WTC11 (cell line): ENCODE data around the gene ANO4.
"Not testable (repeated sequence)": the region's sequence is repeated elsewhere in the genome, so short reads cannot be mapped to it uniquely, and the experiment has no call there.

Source experiments
- ARID4B ChIP-seq: sonication (generic); formaldehyde crosslinking; IDR thresholded peaks from 2 replicates; pipeline ENCODE4 v1.8.0; 2023; ENCODE audit warnings: missing genetic modification reagents, mild to moderate bottlenecking, borderline replicate concordance
- ATF1 ChIP-seq: sonication (generic); formaldehyde crosslinking; IDR thresholded peaks from 2 replicates; pipeline ENCODE4 v1.8.1; 2023; ENCODE audit warnings: mild to moderate bottlenecking, moderate library complexity, missing genetic modification reagents
- ATF3 ChIP-seq: sonication (generic); formaldehyde crosslinking; conservative IDR thresholded peaks from 2 replicates; pipeline ENCODE4 v1.8.1; 2022; ENCODE audit warnings: mild to moderate bottlenecking, missing genetic modification reagents
- CREM ChIP-seq: sonication (generic); formaldehyde crosslinking; IDR thresholded peaks from 2 replicates; pipeline ENCODE4 v1.8.1; 2022; ENCODE audit warnings: mild to moderate bottlenecking, missing genetic modification reagents, moderate library complexity
- CTCF ChIP-seq: fragments of 200-600 bp; IDR thresholded peaks from 2 replicates; pipeline ENCODE4 v1.8.0; 2022; ENCODE audit warnings: antibody characterized with exemption
- JUN ChIP-seq: sonication (generic); formaldehyde crosslinking; IDR thresholded peaks from 2 replicates; pipeline ENCODE4 v1.8.0; 2023; ENCODE audit warnings: mild to moderate bottlenecking, missing genetic modification reagents
- MAX ChIP-seq: sonication (generic); formaldehyde crosslinking; IDR thresholded peaks from 2 replicates; pipeline ENCODE4 v1.8.0; 2022; ENCODE audit warnings: mild to moderate bottlenecking, missing genetic modification reagents
- NR2C2 ChIP-seq: sonication (generic); formaldehyde crosslinking; IDR thresholded peaks from 2 replicates; pipeline ENCODE4 v1.8.0; 2022; ENCODE audit warnings: mild to moderate bottlenecking, missing genetic modification reagents
- SP1 ChIP-seq: sonication (generic); formaldehyde crosslinking; conservative IDR thresholded peaks from 2 replicates; pipeline ENCODE4 v1.8.1; 2022; ENCODE audit warnings: missing genetic modification reagents
- ZMAT4 ChIP-seq: fragments of 250-450 bp; sonication (Bioruptor Pico); IDR thresholded peaks from 2 replicates; pipeline ENCODE4 v1.9.0; 2021; ENCODE audit warnings: mild to moderate bottlenecking
- ZNF263 ChIP-seq: sonication (generic); formaldehyde crosslinking; IDR thresholded peaks from 2 replicates; pipeline ENCODE4 v1.8.1; 2022; ENCODE audit warnings: low read depth, mild to moderate bottlenecking, moderate library complexity, missing genetic modification reagents
- ZNF512 ChIP-seq: sonication (generic); formaldehyde crosslinking; IDR thresholded peaks from 2 replicates; pipeline ENCODE4 v1.8.1; 2022; ENCODE audit warnings: missing genetic modification reagents, borderline replicate concordance

- not testable (repeated sequence) for TF ChIP-seq ZNF512 (CRISPR knock-in tag); JUN; ARID4B (CRISPR knock-in tag); CREM (CRISPR knock-in tag); NR2C2 (CRISPR knock-in tag); ATF1 (CRISPR knock-in tag); ZMAT4; CTCF; ZNF263; MAX (CRISPR knock-in tag); ATF3 (CRISPR knock-in tag); SP1 (CRISPR knock-in tag)
Observed at GRCh38 chr12:101090222-101090621, 295.6 kb downstream of the ANO4 start.
